SU-DHL-6 (cell line): Measurements from ENCODE around the gene CBFB.

ENCODE experiments used
- H2AFZ ChIP-seq: fragments of 200-600 bp; sonication (generic); 2 replicates; pipeline ENCODE4 v1.6.1; 2014; ENCODE audit warnings: low read depth, mild to moderate bottlenecking, moderate library complexity, mixed read lengths, antibody characterized with exemption, low read length; ENCODE audit not compliant: severe bottlenecking
- H3F3A ChIP-seq: fragments of 200-600 bp; shearing (Covaris generic); 2 replicates; pipeline ENCODE4 v1.6.0; 2016; ENCODE audit warnings: antibody characterized with exemption, mild to moderate bottlenecking; ENCODE audit not compliant: insufficient read depth
- H3K27ac ChIP-seq: fragments of 200-600 bp; sonication (generic); 2 replicates; pipeline ENCODE4 v1.5.1; 2016; ENCODE audit warnings: low read depth, mild to moderate bottlenecking, low read length, moderate library complexity, mixed read lengths
- H3K27me3 ChIP-seq: fragments of 200-600 bp; sonication (generic), shearing (Covaris generic); 2 replicates; pipeline ENCODE4 v1.6.0; 2014; ENCODE audit warnings: mild to moderate bottlenecking, low read length
- H3K36me3 ChIP-seq: fragments of 200-600 bp; sonication (generic); 2 replicates; pipeline ENCODE4 v1.6.1; 2014; ENCODE audit warnings: mild to moderate bottlenecking, low read length, mixed read lengths
- H3K4me2 ChIP-seq: fragments of 300-600, 200-600 bp; shearing (Covaris generic), sonication (generic); 2 replicates; pipeline ENCODE4 v1.6.0; 2014; ENCODE audit warnings: low read length, low read depth, mild to moderate bottlenecking; ENCODE audit not compliant: poor library complexity, severe bottlenecking
- H3K4me3 ChIP-seq: fragments of 200-600 bp; sonication (generic); 2 replicates; pipeline ENCODE4 v1.5.1; 2014; ENCODE audit warnings: antibody characterized with exemption, low read length, mild to moderate bottlenecking, mixed read lengths; ENCODE audit not compliant: insufficient read depth, poor library complexity, severe bottlenecking
- H3K79me2 ChIP-seq: fragments of 200-600 bp; sonication (generic); 2 replicates; pipeline ENCODE4 v1.6.1; 2014; ENCODE audit warnings: mild to moderate bottlenecking, low read length, moderate library complexity; ENCODE audit not compliant: insufficient read depth
- H3K9ac ChIP-seq: fragments of 200-600 bp; sonication (generic); 2 replicates; pipeline ENCODE4 v1.7.0; 2014; ENCODE audit warnings: mild to moderate bottlenecking, low read length
- H3K9me2 ChIP-seq: fragments of 200-600 bp; sonication (generic); replicated peaks from 2 replicates; pipeline ENCODE4 v1.6.1; 2014; ENCODE audit warnings: low read length; ENCODE audit not compliant: insufficient read depth
- H3K9me3 ChIP-seq: fragments of 200-600 bp; sonication (generic); 2 replicates; pipeline ENCODE4 v1.6.1; 2014; ENCODE audit warnings: low read length, mixed read lengths; ENCODE audit not compliant: insufficient read depth
- H4K20me1 ChIP-seq: fragments of 200-600 bp; sonication (generic); 2 replicates; pipeline ENCODE4 v1.6.1; 2014; ENCODE audit warnings: low read depth, mild to moderate bottlenecking, antibody characterized with exemption, low read length, moderate library complexity, mixed read lengths
- EZH2phosphoT487 ChIP-seq: fragments of 200-600 bp; sonication (generic), shearing (Covaris generic); conservative IDR thresholded peaks from 2 replicates; pipeline ENCODE4 v1.6.1; 2018; ENCODE audit warnings: mild to moderate bottlenecking, antibody characterized with exemption, low read length, moderate library complexity, mixed read lengths
- TF ChIP-seq, protein P1 (sequence below): fragments of 200-600 bp; sonication (generic); IDR thresholded peaks from one replicate; pipeline ENCODE4 v1.5.1; 2017; ENCODE audit warnings: antibody characterized with exemption, mild to moderate bottlenecking, low read length, moderate library complexity; ENCODE audit not compliant: insufficient read depth, poor library complexity, severe bottlenecking

CBFB gene

DNA sequence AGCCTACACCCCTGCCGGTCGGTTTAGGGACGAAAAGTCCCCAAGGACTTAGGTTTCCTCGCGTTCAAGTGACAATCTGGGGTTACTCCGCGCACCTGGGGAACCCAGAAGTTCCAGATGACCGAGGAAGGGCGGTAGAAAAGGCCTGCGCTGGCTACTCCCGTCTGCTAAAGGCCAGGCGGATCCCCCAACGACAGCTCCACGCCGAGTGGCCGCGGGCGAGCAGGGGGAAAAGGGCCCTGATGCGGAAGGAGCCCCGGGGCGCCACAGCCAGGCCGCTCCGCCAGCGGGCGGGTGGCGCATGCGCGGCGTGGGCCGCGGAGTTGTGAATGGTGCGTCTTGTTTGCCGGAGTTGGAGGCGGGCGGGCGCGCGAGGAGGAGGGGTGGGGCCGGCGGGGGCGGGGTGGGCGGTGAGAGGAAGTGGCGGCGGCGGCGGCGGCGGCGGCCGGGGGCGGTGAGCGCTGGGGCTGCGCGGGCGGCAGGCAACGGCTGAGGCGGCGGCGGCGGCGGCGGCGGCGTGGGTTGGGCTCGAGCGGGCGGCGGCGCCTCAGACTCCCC lies at the start of gene CBFB:
Gene CBFB (plus strand): TSS at position 454 of the 558 bp plus-strand sequence. CDS start 259 bp downstream, outside the sequence.
- H3K79me2 ChIP-seq, result peaks cover 47% of the 10 kb centered on the region
- TF ChIP-seq, protein P1, sequence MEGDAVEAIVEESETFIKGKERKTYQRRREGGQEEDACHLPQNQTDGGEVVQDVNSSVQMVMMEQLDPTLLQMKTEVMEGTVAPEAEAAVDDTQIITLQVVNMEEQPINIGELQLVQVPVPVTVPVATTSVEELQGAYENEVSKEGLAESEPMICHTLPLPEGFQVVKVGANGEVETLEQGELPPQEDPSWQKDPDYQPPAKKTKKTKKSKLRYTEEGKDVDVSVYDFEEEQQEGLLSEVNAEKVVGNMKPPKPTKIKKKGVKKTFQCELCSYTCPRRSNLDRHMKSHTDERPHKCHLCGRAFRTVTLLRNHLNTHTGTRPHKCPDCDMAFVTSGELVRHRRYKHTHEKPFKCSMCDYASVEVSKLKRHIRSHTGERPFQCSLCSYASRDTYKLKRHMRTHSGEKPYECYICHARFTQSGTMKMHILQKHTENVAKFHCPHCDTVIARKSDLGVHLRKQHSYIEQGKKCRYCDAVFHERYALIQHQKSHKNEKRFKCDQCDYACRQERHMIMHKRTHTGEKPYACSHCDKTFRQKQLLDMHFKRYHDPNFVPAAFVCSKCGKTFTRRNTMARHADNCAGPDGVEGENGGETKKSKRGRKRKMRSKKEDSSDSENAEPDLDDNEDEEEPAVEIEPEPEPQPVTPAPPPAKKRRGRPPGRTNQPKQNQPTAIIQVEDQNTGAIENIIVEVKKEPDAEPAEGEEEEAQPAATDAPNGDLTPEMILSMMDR, result no peak
- TF ChIP-seq EZH2phosphoT487, result no peak
- peaks cover 7% of the 10 kb centered on the region for H3F3A ChIP-seq
- 0 out of 2 replicates have a peak, but pooled peaks cover 8% of the 10 kb centered on the region for H4K20me1 ChIP-seq
- H3K9me2 ChIP-seq, result no peaks in the 10 kb centered on the region
- H3K4me2 ChIP-seq, result peak within 1 kb of the TSS; percentile 98
- peak within 1 kb of the TSS; percentile 99 for H3K9ac ChIP-seq
- 0 out of 2 replicates have a peak, but pooled peaks cover 5% of the 10 kb centered on the region for H3K36me3 ChIP-seq
- H3K4me3 ChIP-seq, result peak within 1 kb of the TSS; percentile 98
- H3K27ac ChIP-seq, result peak within 1 kb of the TSS; percentile 81
- no peaks in the 10 kb centered on the region for H3K9me3 ChIP-seq
- H3K27me3 ChIP-seq, result no peaks in the 10 kb centered on the region
- peak within 1 kb of the TSS; percentile 91 for H2AFZ ChIP-seq

DNA sequence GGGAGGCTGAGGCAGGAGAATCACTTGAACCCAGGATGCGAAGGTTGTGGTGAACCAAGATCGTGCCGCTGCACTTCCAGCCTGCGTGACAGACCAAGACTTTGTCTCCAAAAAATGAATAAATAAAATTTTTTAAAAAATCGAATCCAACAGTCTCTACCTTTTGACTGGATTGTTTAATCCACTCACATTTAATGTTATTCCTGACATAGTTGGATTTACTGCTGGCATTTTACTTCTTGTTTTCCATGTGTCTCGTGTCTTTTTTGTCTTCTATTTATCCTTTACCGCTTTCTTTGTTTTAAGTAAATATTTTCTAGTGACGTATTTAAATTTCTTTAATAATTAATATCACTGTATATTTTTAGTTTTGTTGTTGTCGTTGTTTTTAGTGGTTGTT lies 45.9 kb upstream of the CBFB start:
- no peak for TF ChIP-seq EZH2phosphoT487
- TF ChIP-seq, protein P1, result no peak

DNA sequence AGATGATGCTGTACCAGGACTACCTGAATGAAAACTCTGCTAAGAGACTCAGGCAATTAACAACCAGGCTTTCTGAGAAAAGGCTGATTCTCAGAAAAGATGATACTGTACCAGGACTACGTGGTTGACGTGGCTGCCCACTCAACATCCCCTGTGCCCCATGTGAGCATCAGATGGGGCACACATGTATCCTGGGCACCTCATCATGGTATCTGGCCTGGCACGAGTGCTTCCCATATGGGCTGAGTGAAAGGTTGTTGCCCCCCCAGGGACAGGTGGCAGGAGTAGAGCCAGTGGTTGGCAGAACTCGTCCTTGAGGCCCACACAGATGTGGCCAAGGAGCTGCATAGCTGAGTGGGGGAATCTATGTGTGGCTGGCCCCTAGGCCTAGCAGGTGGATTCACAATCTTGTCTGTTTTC lies 44.0 kb upstream of the CBFB start:
- Histone ChIP-seq H3K27ac (no peak overlapping the region), H3K4me2 (no peak overlapping the region), H3K9ac (no peak overlapping the region)

More for the DNA sequence above, 45.9 kb upstream of the CBFB start:
- Histone ChIP-seq H3K9me2 (no peaks in the 10 kb centered on the region), H3K36me3 (no peaks in the 10 kb centered on the region), H3K4me2 (no peak overlapping the region), H2AFZ (no peak overlapping the region), H3K79me2 (no peaks in the 10 kb centered on the region), H4K20me1 (no peaks in the 10 kb centered on the region), H3K4me3 (no peak overlapping the region), H3K27me3 (no peaks in the 10 kb centered on the region), H3K9ac (no peak overlapping the region), H3K27ac (no peak overlapping the region), H3F3A (no peaks in the 10 kb centered on the region), H3K9me3 (no peaks in the 10 kb centered on the region)

More for the DNA sequence above, 44.0 kb upstream of the CBFB start:
- Histone ChIP-seq H3K27me3 (no peaks in the 10 kb centered on the region), H2AFZ (no peak overlapping the region), H3K36me3 (no peaks in the 10 kb centered on the region), H3K9me3 (no peaks in the 10 kb centered on the region), H3K4me3 (no peak overlapping the region), H3F3A (no peaks in the 10 kb centered on the region), H3K79me2 (no peaks in the 10 kb centered on the region), H4K20me1 (no peaks in the 10 kb centered on the region), H3K9me2 (no peaks in the 10 kb centered on the region)
- no peak for TF ChIP-seq EZH2phosphoT487
- TF ChIP-seq, protein P1, result no peak
